Measurements from ENCODE around the gene CRIP2. TPM values are rescaled to one million over a fixed set of nuclear protein-coding genes. Genes with fewer than 3 reads are reported as not detected.

The CRIP2 gene
- total RNA-seq, 4 donors from 2014 or later, result 101 to 160 (median 136) TPM

GRCh38 chr14:105432657-105433056 is 42.0 kb upstream of the CRIP2 start:
- TF ChIP-seq, protein P1, sequence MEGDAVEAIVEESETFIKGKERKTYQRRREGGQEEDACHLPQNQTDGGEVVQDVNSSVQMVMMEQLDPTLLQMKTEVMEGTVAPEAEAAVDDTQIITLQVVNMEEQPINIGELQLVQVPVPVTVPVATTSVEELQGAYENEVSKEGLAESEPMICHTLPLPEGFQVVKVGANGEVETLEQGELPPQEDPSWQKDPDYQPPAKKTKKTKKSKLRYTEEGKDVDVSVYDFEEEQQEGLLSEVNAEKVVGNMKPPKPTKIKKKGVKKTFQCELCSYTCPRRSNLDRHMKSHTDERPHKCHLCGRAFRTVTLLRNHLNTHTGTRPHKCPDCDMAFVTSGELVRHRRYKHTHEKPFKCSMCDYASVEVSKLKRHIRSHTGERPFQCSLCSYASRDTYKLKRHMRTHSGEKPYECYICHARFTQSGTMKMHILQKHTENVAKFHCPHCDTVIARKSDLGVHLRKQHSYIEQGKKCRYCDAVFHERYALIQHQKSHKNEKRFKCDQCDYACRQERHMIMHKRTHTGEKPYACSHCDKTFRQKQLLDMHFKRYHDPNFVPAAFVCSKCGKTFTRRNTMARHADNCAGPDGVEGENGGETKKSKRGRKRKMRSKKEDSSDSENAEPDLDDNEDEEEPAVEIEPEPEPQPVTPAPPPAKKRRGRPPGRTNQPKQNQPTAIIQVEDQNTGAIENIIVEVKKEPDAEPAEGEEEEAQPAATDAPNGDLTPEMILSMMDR (IDR thresholded peaks at IDR 0.05), result no peak
- TF ChIP-seq POLR2A (IDR thresholded peaks at IDR 0.05), result no peak
- H3K27me3 ChIP-seq, result no peaks in the 10 kb centered on the region

DNA sequence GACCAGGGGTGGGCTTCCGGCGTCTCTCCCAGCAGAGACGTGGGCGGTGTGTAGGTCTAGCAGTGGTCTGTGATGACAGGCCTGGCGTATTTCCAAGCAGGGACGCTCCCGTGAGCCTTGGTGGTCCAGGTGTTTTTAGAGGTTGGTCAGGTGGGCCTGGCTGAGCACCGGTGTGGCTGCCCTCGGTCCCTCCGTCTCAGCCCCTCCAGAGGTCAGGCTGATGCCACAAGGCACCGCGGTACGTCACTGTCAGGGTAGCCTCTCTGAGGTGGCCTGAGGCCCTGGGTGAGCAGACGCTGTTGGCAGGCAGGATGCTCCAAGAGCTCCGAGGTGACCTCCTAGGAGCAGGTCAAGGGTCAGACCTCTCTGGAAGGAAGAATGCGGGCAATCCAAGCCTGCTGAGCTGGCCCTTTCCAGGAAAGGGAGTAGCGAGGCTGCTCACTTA is 41.4 kb upstream of the CRIP2 start:
- H3K27ac ChIP-seq, result no peak overlapping the region
- DNase-seq, result no peak
- peaks cover 3 to 21% of the 10 kb centered on the region in 2 donors for H3K4me1 ChIP-seq
- H3K27me3 ChIP-seq, result no peaks in the 10 kb centered on the region
- TF ChIP-seq, protein P1 (IDR thresholded peaks at IDR 0.05), result no peak
- TF ChIP-seq POLR2A (IDR thresholded peaks at IDR 0.05), result no peak
- H3K4me3 ChIP-seq (replicated peaks in 1 of 3), result no peak overlapping the region
- 85 to 94% methylated on average over 5 to 12 of the region's 17 CpGs for WGBS, 2 donors
- no peaks in the 10 kb centered on the region for H3K36me3 ChIP-seq
- H3K9me3 ChIP-seq, result no peaks in the 10 kb centered on the region
- intact Hi-C loops (cut with DNase I), result no loop called here

More at GRCh38 chr14:105432657-105433056, 42.0 kb upstream of the CRIP2 start:
- Histone ChIP-seq H3K4me3 (replicated peaks in 1 of 3) (no peak overlapping the region), H3K9me3 (no peaks in the 10 kb centered on the region), H3K27ac (no peak overlapping the region), H3K4me1 (peaks cover 3 to 21% of the 10 kb centered on the region in 2 donors), H3K36me3 (no peaks in the 10 kb centered on the region)
- intact Hi-C loops (cut with DNase I), result no loop called here
- WGBS, 2 donors, result 86 to 87% methylated on average over 12 of the region's 12 CpGs
- no peak for DNase-seq

DNA sequence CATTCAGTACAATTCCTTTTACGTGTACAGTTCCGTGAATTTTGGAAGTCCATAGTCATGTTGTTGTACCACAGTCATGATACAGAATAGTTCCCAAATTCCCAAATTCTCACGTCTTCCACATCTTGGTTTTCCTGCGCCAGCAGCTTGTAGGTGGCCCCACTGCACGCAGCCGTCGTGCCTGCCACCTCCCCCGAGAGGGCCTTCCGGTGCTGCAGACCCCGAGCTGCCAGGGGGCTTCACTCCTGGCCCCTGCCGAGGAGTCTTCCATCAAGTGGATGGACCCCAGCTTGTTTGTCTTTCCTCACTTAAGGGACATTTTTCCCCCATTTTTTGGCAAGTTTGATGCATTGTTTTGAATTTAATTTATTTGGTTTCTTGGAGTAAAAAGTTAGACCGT is 38.2 kb upstream of the CRIP2 start:
- Histone ChIP-seq H3K9me3 (no peaks in the 10 kb centered on the region), H3K36me3 (peaks cover 0 to 3% of the 10 kb centered on the region in 2 donors), H3K4me3 (replicated peaks in 1 of 3) (no peak overlapping the region), H3K27ac (no peak overlapping the region), H3K4me1 (peaks cover 3 to 14% of the 10 kb centered on the region in 2 donors), H3K27me3 (no peaks in the 10 kb centered on the region)
- DNase-seq, result no peak
- 77 to 85% methylated on average over 12 of the region's 12 CpGs for WGBS, 2 donors
- intact Hi-C loops (cut with DNase I), result no loop called here
- no peak for TF ChIP-seq POLR2A (IDR thresholded peaks at IDR 0.05)
- TF ChIP-seq, protein P1 (IDR thresholded peaks at IDR 0.05), result no peak

DNA sequence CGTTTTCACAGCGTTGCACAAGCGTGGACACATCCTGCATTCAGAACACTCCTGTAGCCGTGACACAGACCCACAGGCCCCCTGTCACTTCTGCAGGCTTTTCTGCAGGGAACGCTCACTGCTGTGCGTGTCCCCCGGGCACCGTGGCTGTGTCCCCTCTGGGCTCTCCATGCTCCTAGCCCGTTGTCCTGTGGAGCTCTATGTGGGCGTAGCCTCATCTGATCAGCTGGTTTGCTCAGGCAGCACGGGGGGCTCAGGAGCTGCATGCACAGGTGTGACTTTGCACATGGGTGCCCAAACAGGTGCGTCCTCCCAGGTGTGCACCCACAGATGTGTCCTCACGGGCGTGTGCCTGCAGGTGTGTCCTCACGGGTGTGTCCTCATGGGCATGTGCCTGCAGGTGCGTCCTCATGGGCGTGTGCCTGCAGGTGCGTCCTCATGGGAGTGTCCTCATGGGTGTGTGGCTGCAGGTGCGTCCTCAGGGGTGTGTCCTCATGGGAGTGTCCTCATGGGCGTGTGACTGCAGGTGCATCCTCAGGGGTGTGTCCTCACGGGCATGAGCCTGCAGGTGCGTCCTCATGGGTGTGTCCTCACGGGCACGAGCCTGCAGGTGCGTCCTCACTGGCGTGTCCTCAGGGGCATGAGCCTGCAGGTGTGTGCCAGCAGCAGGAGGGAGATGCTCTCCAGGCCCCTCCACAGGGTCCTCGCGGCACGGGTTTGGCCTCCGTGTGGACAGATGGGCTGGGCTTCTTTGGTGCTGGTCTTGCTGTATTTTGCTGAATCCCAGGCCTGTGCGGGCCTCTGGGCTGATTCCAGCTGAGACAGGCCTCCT is 37.5 kb upstream of the CRIP2 start:
- no peak for TF ChIP-seq POLR2A (IDR thresholded peaks at IDR 0.05)
- TF ChIP-seq, protein P1 (IDR thresholded peaks at IDR 0.05), result no peak
- H3K4me1 ChIP-seq, result peaks cover 0 to 7% of the 10 kb centered on the region in 2 donors
- H3K4me3 ChIP-seq (replicated peaks in 1 of 3), result no peak overlapping the region
- WGBS, 2 donors, result 85 to 93% methylated on average over 6 to 13 of the region's 31 CpGs
- no peaks in the 10 kb centered on the region for H3K27me3 ChIP-seq
- DNase-seq, result no peak
- H3K27ac ChIP-seq, result no peak overlapping the region
- H3K9me3 ChIP-seq, result no peaks in the 10 kb centered on the region
- intact Hi-C loops (cut with DNase I), result no loop called here
- peaks cover 0 to 3% of the 10 kb centered on the region in 2 donors for H3K36me3 ChIP-seq
